Activated CD8-positive, alpha-beta memory T cell treated with anti-CD3 and anti-CD28 coated beads for 1 hour (primary cell): Measurements from ENCODE around the gene IL4R.

ENCODE experiments used
- DNase-seq, 2 donors: peaks; one replicate each; pipeline ENCODE4 v3.0.0-alpha.2; 2020; ENCODE audit warnings: low read depth in 1 of 2; ENCODE audit errors: extremely low read depth in 1 of 2

IL4R gene

DNA sequence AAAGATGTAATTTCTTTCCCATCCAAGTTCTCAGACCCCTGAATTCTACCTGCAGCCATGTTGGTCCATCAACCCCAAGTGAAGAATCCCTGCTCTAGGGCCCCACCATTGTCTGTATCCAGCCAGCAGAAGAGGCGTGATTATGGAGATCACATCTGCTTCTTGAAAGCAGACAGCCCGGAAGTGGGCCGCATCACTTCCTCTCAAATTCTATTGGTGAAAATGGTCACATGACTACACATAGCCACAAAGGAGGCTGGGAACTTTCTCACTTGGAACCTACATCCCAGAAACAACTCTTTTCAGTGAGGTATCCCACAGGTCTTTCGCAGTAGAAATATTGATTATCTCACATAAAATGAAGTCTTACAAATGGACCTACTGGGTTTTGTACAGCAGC is 40.1 kb downstream of the IL4R start:
- DNase-seq = no peak

DNA sequence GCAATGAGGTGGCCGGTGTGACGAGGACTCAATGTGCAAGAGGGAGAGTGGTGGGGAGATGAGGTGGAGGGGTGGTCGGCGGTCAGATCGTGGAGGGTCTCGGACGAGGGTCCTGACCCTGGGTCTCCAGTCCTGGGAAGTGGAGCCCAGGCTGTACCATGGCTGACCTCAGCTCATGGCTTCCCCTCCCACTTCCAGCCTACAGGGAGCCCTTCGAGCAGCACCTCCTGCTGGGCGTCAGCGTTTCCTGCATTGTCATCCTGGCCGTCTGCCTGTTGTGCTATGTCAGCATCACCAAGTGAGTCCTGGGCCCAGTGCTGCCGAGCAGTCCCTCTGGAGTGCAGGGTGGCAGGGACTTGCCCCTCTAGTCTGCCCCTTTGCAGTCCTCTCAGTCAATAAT is 41.8 kb downstream of the IL4R start:
- no peak for DNase-seq

DNA sequence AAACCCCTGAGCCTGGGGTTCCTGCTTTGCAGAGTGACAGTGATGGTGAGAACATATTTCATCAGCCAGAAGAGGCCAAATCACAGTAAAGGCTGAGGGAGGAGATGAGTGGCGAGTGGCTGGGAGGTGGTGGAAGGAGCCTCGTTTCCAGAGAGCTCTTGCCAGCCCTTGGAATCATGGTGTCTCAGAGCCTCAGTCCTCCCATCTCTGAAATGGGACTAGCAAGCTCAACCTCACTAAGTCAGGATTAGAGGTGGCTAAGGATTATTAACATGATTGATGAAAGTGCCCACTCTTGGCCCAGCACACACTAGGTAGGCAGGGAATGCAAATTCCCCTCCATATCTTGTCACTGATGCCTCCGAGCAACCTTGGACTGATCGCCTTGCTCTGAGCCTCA is 43.0 kb downstream of the IL4R start:
- DNase-seq = no peak

DNA sequence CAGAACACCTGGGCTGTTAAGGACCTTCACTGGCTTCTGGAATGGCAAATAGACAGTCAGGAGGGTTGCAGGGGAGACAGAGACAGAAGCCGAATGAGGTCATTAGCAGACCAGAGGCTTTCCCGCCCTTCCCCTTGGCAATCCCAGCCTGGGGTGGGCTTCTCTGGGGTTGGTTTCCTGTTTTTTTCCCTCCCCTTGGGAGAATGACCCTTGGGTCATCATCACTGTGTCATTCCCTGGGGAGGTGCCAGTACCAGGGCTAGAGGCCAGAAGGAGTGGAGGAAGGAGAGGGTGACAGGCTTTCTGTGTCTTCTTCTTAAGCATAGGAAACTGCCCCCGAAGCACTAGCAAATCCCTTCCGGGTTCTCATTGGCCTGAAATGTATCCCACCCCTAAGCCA is 45.3 kb downstream of the IL4R start:
- DNase-seq = no peak

DNA sequence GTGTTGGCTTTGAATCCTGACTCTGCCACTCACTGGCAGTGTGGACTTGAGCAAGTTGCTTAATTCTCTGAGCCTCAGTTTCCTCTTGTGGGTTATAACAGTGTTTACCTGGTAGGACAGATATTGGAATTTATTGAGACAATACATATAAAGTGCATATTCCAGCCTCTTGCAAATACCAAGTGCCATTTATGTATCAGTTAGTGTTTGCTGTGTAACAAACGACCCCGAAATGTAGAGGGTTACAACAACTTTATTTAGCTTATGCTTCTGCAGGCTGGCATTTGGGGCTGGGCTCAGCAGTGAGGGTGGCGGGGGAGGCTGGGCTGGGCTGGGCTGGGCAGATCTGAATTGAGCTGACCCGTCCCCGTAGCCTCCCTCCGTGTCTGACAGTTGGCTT is 45.8 kb downstream of the IL4R start:
- no peak for DNase-seq

DNA sequence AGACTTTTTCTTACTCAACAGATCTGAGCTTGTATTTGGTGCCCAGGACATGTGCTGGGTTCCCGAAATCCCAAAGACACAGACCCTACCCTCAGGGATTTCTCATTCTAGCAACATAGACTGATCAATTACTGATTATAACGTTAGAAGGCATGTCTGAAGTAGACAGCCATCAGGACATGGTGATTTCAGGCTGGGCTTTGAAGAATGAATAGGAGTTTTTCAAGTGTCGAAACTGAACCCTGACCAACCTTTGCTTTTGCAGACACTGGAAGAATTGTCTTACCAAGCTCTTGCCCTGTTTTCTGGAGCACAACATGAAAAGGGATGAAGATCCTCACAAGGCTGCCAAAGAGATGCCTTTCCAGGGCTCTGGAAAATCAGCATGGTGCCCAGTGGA is 48.2 kb downstream of the IL4R start:
- no peak for DNase-seq

DNA sequence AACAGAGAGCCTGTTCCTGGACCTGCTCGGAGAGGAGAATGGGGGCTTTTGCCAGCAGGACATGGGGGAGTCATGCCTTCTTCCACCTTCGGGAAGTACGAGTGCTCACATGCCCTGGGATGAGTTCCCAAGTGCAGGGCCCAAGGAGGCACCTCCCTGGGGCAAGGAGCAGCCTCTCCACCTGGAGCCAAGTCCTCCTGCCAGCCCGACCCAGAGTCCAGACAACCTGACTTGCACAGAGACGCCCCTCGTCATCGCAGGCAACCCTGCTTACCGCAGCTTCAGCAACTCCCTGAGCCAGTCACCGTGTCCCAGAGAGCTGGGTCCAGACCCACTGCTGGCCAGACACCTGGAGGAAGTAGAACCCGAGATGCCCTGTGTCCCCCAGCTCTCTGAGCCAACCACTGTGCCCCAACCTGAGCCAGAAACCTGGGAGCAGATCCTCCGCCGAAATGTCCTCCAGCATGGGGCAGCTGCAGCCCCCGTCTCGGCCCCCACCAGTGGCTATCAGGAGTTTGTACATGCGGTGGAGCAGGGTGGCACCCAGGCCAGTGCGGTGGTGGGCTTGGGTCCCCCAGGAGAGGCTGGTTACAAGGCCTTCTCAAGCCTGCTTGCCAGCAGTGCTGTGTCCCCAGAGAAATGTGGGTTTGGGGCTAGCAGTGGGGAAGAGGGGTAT is 48.9 kb downstream of the IL4R start:
- DNase-seq = no peak

DNA sequence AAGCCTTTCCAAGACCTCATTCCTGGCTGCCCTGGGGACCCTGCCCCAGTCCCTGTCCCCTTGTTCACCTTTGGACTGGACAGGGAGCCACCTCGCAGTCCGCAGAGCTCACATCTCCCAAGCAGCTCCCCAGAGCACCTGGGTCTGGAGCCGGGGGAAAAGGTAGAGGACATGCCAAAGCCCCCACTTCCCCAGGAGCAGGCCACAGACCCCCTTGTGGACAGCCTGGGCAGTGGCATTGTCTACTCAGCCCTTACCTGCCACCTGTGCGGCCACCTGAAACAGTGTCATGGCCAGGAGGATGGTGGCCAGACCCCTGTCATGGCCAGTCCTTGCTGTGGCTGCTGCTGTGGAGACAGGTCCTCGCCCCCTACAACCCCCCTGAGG is 49.5 kb downstream of the IL4R start:
- DNase-seq = no peak

DNA sequence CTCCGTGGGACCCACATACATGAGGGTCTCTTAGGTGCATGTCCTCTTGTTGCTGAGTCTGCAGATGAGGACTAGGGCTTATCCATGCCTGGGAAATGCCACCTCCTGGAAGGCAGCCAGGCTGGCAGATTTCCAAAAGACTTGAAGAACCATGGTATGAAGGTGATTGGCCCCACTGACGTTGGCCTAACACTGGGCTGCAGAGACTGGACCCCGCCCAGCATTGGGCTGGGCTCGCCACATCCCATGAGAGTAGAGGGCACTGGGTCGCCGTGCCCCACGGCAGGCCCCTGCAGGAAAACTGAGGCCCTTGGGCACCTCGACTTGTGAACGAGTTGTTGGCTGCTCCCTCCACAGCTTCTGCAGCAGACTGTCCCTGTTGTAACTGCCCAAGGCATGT is 50.0 kb downstream of the IL4R start:
- no peak for DNase-seq

DNA sequence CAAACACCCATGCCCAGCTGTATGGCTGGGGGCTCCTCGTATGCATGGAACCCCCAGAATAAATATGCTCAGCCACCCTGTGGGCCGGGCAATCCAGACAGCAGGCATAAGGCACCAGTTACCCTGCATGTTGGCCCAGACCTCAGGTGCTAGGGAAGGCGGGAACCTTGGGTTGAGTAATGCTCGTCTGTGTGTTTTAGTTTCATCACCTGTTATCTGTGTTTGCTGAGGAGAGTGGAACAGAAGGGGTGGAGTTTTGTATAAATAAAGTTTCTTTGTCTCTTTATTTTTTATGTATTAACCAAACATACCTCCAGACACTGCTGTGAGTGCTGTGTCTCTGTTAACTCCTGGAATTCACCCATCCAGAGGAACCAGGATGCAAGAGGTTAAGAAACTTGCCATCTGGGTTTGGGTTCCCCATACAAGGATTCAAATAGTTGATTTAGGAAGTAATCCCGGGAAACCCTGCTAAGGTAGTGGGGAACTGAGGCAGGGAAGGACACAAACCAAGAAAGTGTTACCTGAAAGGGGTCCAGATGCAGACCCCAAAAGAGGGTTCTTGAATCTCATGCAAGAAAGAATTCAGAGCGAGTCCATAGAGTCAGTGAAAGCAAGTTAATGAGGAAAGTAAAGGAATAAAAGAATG is 50.8 kb downstream of the IL4R start:
- no peak for DNase-seq

DNA sequence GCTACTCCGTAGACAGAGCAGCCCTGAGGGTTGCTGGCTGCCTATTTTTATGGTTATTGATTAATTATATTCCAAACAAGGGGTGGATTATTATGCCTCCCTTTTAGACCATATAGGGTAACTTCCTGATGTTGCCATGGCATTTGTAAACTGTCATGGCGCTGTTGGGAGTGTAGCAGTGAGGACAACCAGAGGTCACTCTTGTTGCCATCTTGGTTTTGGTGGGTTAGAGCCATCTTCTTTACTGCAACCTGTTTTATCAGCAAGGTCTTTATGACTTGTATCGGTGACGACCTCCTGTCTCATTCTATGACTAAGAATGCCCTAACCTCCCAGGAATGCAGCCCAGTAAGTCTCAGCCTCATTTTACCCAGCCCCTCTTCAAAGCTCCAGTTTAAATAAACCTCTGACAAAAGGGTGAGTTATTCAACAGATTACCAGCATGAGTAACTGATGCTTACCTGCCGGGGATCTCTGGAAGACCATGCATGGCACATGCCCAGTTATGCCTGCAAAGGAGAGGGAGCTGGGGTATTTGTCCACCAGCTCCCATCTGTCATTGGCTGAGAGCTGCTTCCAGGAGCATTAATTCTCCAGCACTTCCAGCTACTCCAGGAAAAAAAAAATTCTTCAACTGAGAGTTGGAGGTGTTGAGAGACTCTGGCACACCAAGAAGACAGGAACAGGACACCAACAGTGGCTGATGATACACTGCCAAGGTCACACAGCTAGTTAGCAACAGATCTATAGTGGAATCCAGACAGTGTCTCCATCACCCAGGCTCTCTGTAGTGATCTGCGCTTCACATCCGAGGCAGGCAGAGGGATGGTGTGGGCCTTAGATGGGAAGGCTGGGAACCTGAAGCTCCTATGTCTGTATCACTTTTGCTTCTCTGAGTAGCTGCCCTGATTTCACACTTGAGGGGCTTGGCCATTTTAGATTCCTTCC is 51.6 kb downstream of the IL4R start:
- no peak for DNase-seq

DNA sequence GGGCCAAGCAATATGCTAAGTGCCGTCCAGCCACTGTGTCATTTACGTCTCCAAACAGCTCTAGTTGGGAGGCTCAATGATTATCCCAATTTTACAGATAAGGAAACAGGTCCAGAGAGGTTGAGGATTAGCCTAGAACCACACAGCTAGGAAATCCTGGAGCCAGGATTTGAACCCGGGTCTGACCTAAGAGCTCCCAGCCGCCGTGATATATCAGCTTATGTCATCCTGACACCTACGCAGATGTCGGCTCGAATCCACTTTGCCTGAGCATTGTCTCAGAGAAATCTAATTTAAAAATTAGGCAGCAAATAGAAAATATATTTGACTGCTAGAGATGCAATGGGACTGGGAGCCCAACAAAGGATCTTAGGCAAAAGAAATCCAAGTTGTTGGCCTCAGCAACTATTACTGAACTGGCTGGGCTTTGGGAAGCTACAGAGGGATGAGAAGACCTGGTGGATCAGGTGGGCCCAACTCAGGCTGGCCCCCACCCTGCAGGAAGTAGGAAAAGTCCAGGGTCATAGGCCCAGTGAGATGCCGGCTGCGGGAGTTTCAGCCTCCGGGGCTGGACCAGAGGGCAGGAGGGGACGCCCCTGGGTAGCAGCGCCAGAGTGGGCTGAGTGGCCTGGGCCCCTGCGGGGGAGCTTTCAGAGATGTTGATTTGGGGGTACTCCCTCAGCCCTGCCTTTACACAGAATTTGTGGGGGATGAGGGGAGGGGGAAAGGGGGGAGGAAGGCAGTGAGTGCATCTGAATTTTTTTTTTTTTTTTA is 53.1 kb downstream of the IL4R start:
- peak in 1 of 2 donors; percentile 19 for DNase-seq

DNA sequence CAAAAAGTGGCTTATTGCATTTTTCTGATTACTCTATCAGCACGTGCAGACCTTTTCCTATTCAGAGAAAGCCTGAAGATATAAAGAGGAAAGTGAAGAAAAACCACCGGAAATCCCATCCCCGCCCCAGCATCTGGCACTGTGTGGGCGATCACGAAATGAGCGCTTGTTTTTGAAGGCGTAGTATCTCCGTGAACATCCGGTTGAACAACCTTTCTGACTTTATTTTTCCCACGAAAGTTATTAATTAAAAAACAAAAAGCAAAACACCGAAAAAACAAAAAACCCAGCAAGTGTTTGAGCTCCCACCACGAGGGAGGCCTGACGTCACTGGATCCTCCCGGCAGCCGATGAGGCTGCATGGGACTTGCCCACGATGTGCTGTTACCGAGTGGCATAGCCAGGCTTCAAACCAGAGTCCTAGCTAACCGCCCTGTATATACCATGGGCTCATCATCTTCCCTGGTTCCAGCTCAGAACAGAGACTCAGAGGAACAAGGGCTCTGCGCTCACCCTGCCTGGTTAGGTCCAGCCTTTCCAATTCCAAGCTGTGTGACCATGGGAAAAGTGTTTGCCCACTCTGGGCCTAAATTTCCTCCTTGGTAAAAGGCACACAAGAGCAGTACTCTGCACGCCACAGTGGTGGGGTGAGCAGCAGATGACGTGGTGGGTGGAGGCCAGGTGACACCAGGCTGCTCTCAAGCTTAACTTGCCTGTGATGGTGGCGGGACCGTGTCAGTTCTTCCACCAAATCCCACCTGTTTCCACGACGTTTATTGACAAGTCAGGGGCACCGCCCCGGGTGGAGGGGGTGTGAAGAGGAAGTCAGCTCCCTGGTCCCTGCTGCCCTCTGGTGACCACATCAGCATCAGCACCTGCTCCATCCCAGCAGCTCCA is 53.9 kb downstream of the IL4R start:
- peak; percentile 77 to 93 for DNase-seq

DNA sequence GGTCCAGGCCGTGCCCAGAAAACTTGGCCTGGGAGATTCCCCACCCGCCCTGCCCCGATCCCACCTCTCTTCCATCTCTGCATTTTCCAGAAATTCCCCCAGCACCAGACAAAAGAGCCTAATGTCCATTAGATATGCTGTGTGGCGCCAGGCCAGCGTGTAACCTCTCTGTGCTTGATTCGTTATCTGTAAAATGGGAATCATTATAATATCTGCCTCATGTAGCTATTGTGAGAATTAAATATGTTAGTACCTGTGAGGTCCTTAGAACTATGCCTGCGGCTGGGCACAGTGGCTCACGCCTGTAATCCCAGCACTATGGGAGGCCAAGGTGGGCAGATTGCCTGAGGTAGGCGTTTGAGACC is 54.6 kb downstream of the IL4R start:
- DNase-seq = no peak

DNA sequence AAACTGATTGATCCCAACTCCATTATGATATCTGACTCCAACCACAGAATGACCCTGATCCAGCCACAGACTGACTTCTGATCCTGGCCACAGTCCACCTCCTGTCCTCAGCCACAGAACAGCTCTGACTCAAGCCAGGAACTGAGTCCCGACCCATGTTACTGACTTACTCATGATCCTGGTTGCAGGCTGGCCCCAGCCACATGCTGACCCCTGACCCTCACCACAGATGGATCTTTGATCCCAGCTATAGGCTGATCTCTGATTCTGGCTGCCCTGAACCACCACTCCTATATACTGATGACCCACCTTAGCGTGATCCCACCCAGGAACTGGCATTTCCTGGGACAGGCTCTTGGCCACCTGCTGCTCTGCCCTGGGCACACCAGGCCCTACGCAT is 56.0 kb downstream of the IL4R start:
- DNase-seq = no peak

DNA sequence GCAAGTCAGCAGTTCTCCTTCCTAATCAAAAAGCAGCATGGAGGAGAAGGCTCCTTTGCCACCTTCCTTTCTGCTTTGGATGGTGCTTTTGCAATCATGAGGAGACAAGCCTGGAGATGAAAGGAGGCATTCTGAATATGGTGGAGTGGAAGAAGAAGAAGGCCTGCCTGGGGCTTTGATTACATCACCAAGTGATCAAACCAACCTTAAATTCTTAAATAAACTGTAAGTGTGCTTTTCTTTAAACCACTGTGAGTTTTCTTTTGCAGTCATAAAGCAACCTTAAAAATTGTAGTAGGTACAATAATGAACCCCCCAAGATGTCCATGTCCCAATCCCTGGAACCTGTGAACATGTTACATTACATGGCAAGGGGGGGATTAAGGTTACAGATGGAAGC is 56.5 kb downstream of the IL4R start:
- DNase-seq = no peak

DNA sequence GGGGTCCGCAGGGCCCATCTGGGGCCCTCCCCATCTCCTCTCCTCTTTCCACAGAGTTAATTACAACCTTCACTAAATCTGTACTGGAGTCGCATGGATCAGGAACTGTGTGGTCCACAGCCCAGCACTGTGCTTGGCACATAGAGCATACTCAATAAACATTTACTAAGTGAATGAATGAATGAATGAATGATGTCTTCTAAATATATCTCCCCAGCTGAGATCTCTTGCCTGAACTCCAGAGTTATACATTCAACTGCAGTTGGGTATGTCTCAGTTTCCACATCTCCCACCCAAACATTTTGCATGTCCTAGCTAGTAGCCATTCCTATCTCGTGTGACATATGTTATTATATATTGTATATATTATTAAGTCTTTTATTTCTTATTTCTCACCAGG is 59.5 kb downstream of the IL4R start:
- no peak for DNase-seq

DNA sequence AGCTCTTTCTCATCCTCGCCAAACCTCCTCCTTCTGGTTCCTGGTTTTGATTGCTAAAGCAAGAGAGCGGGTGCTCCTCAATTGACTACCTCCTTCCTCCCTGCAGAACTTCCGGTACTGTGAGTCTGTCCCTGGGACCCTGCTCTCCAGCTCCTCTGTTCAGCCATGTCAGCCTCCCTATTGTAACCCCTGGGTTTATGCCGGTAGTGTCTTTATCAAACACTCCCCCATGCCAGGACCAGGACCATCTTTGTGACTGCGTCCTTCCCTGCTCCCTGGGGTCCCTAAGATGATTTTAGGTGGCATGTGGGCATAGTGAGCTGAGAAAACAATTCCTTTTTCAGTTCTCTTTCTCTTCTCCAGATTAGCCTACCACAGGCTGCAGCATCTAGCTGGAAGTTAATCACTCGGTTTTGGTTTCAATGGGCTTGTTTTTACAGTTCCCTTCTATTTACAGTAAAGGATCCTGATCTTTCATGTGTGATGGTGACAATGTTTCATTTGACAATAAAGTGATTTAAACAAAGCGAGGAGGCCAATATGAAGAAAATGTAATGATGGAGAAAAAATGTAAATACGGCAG is 60.5 kb downstream of the IL4R start:
- no peak for DNase-seq

DNA sequence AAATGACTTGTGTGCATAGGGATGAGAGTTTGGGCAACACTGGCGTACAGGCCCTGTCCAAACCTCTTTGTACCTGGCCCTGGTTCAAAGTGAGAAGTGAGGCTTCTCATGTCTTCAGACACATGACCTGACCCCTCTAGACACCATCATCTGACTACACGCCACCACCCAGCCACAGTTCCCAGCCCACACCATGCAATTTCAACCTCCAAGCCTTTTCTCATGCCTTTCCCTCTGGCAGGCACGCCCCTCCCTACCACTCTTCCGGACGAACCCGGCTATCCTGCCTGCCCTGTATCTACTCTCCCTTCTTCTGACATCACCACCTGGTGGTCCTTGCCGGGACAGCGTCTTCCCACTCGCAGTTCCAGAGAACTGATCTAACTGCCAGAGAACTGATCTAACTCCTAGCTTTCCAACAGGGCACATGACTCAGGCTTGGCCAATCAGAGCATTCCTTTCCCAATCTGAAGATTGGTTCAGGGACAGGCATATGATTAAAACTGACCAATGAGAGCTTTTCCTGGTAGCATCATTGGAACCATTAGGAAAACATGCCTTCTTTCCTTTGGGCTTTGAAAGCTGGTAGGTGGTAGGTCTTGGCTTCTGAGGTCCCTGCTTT is 61.1 kb downstream of the IL4R start:
- DNase-seq = no peak
